B cell (primary cell): ENCODE measurements around the gene KNSTRN. TPM values are rescaled to one million over a fixed set of nuclear protein-coding genes. Genes with fewer than 3 reads are reported as not detected.

Source experiments
- ATAC-seq: fragments of 200-7000 bp; cut with Tn5 transposase; one replicate; pipeline ENCODE4 v1.10.0; 2021; ENCODE audit warnings: low read depth, mild to moderate bottlenecking, moderate number of reproducible peaks, moderate library complexity
- CTCF ChIA-PET: fragments of 350-600 bp; sonication (Branson Sonifier 250); formaldehyde crosslinking; loops from one replicate; lab custom pipeline; 2021; ENCODE audit warnings: antibody characterized with exemption, inconsistent platforms; lab: Charles Lee
- POLR2A ChIA-PET: fragments of 350-600 bp; sonication (Branson Sonifier 250); formaldehyde crosslinking; loops from one replicate; lab custom pipeline; 2021; ENCODE audit warnings: antibody characterized with exemption; lab: Charles Lee
- DNase-seq: peaks from one replicate; pipeline ENCODE4 v3.0.0; 2013
- H2AFZ ChIP-seq: 2 replicates; pipeline ENCODE4 v1.6.1; 2012; ENCODE audit warnings: mild to moderate bottlenecking, low read depth, low read length; ENCODE audit not compliant: insufficient read depth, poor library complexity, severe bottlenecking
- H3K27ac ChIP-seq, 2 donors: 1 replicate in 1 of 2; 2 replicates in 1 of 2; pipeline ENCODE4 v1.5.1; 2012 to 2013; ENCODE audit warnings: low read length in 2 of 2, mild to moderate bottlenecking in 2 of 2, moderate library complexity in 1 of 2
- H3K27me3 ChIP-seq, 4 experiments: fragments of 200-600 bp in 1 of 4; sonication (generic) in 1 of 4; replicated peaks in 1 of 4; 1 replicate in 2 of 4; 2 replicates in 2 of 4; pipeline versions ENCODE4 v1.6.1 to v1.7.0; 2013 to 2016; ENCODE audit warnings: low read length in 3 of 4, mild to moderate bottlenecking in 2 of 4, mixed read lengths in 1 of 4, moderate library complexity in 1 of 4; ENCODE audit not compliant: insufficient read depth in 4 of 4, control insufficient read depth in 3 of 4; ENCODE audit errors: control extremely low read depth in 1 of 4
- H3K36me3 ChIP-seq, 2 experiments: replicated peaks in 1 of 2; 1 replicate in 1 of 2; 2 replicates in 1 of 2; pipeline versions ENCODE4 v1.6.1 to v1.7.1; 2013; ENCODE audit warnings: low read length in 1 of 2; ENCODE audit not compliant: insufficient read depth in 2 of 2, control insufficient read depth in 1 of 2; ENCODE audit errors: control extremely low read depth in 1 of 2, extremely low read depth in 1 of 2
- H3K4me1 ChIP-seq, 2 donors: fragments of 200-600 bp in 1 of 2; sonication (generic) in 1 of 2; 1 replicate in 1 of 2; 2 replicates in 1 of 2; pipeline versions ENCODE4 v1.5.1 to v1.6.1; 2013 to 2017; ENCODE audit warnings: low read length in 2 of 2; ENCODE audit not compliant: control insufficient read depth in 2 of 2, insufficient read depth in 2 of 2
- H3K4me2 ChIP-seq: replicated peaks from 2 replicates; pipeline ENCODE3; 2012; ENCODE audit warnings: mild to moderate bottlenecking, low read depth, low read length; ENCODE audit not compliant: poor library complexity, severe bottlenecking
- H3K4me3 ChIP-seq, 5 experiments: fragments of 200-600 bp in 1 of 5; sonication (generic) in 1 of 5; 1 replicate in 3 of 5; 2 replicates in 2 of 5; pipeline versions ENCODE4 v1.5.1 to v1.7.0; 2011 to 2016; ENCODE audit warnings: low read length in 4 of 5, mild to moderate bottlenecking in 4 of 5, low read depth in 2 of 5, control low read depth in 1 of 5, moderate library complexity in 1 of 5; ENCODE audit not compliant: insufficient read depth in 1 of 5; ENCODE audit errors: control extremely low read depth in 1 of 5, extremely low read depth in 1 of 5
- H3K79me2 ChIP-seq: fragments of 200-600 bp; sonication (generic); one replicate; pipeline ENCODE4 v1.6.0; 2016; ENCODE audit warnings: low read length; ENCODE audit not compliant: control insufficient read depth, insufficient read depth
- H3K9ac ChIP-seq: fragments of 200-600 bp; sonication (generic); 2 replicates; pipeline ENCODE4 v1.6.1; 2017; ENCODE audit warnings: mild to moderate bottlenecking, low read length, moderate library complexity
- H3K9me3 ChIP-seq, 3 donors: one replicate each; pipeline versions ENCODE4 v1.6.1 to v1.7.1; 2013; ENCODE audit warnings: low read length in 2 of 3; ENCODE audit not compliant: control insufficient read depth in 2 of 3, insufficient read depth in 1 of 3; ENCODE audit errors: control extremely low read depth in 1 of 3
- H4K20me1 ChIP-seq: 2 replicates; pipeline ENCODE4 v1.6.0; 2012; ENCODE audit warnings: mild to moderate bottlenecking, low read length; ENCODE audit not compliant: insufficient read depth, control insufficient read depth, poor library complexity, severe bottlenecking
- H3K27ac Mint-ChIP-seq: one replicate; pipeline ENCODE4 v1.8.0; 2021; ENCODE audit warnings: mixed read lengths
- H3K27me3 Mint-ChIP-seq: one replicate; pipeline ENCODE4 v1.8.0; 2021; ENCODE audit warnings: mixed read lengths
- H3K4me1 Mint-ChIP-seq: one replicate; pipeline ENCODE4 v1.8.0; 2021; ENCODE audit warnings: mixed read lengths
- H3K4me3 Mint-ChIP-seq: one replicate; pipeline ENCODE4 v1.8.0; 2021; ENCODE audit warnings: mixed read lengths
- H3K9me3 Mint-ChIP-seq: one replicate; pipeline ENCODE4 v1.8.0; 2022; ENCODE audit warnings: mixed read lengths; ENCODE audit not compliant: insufficient read depth
- EZH2 ChIP-seq: IDR thresholded peaks from 2 replicates; pipeline ENCODE4 v1.6.1; 2012; ENCODE audit warnings: borderline replicate concordance, low read depth, mild to moderate bottlenecking, moderate library complexity, low read length; ENCODE audit not compliant: insufficient read depth, poor library complexity, severe bottlenecking
- whole genome bisulfite sequencing: methylation state at CpG from one replicate; pipeline ENCODE4 v1.1.5; 2013; ENCODE audit warnings: missing lambda C conversion rate; ENCODE audit not compliant: insufficient coverage; 5-methylcytosine and 5-hydroxymethylcytosine counted together
- intact Hi-C: fragments of 100-400 bp; cut with micrococcal nuclease; formaldehyde crosslinking; loops from one replicate; pipeline ENCODE4 v1.10.0; 2022
- polyA plus RNA-seq: library from polyadenylated mRNA; depleted of rRNA; stranded (reverse); fragments of >200 nt; gene quantifications from 2 replicates; pipeline ENCODE4 v1.2.3, GENCODE V29; 2012
- total RNA-seq, 2 donors: library from RNA; stranded (reverse); fragments of 120-200 nt in 1 of 2; gene quantifications; 1 replicate in 1 of 2; 2 replicates in 1 of 2; pipeline versions ENCODE4 v1.2.3 to v1.2.4, GENCODE V29; 2013 to 2022
- TF ChIP-seq, protein P1 (sequence below): fragments of 200-600 bp; IDR thresholded peaks from one replicate; pipeline ENCODE4 v1.8.0; 2022; ENCODE audit warnings: antibody characterized with exemption, mild to moderate bottlenecking

The KNSTRN gene
- total and polyA plus RNA-seq, 2 donors (not counting 1 experiment from before 2014, with no cell fraction given): 4.0 to 14.0 TPM

- no peak overlapping the region for H3K4me3 Mint-ChIP-seq
- Histone ChIP-seq H3K27me3 (no peaks in the 10 kb centered on the region), H2AFZ (no peak overlapping the region), H3K36me3 (peaks cover 15 to 51% of the 10 kb centered on the region in 2 experiments), H3K27ac (no peak overlapping the region), H3K4me2 (no peak overlapping the region), H3K9ac (no peak overlapping the region), H3K4me1 (no peaks in the 10 kb centered on the region), H3K4me3 (no peak overlapping the region), H3K9me3 (no peaks in the 10 kb centered on the region), H3K79me2 (no peaks in the 10 kb centered on the region), H4K20me1 (no peaks in the 10 kb centered on the region)
- H3K27ac Mint-ChIP-seq: no peak overlapping the region
- ChIA-PET CTCF (interaction anchor here (0.5 to 1.2 kb wide), 3 partner anchors 32 to 499 kb away, joined by 3 read pairs; no protein-coding TSS in a partner anchor), POLR2A (interaction anchor here (0.6 kb wide), 1 partner anchor 819 kb away, joined by 3 read pairs; no protein-coding TSS in a partner anchor)
- TF ChIP-seq, protein P1, sequence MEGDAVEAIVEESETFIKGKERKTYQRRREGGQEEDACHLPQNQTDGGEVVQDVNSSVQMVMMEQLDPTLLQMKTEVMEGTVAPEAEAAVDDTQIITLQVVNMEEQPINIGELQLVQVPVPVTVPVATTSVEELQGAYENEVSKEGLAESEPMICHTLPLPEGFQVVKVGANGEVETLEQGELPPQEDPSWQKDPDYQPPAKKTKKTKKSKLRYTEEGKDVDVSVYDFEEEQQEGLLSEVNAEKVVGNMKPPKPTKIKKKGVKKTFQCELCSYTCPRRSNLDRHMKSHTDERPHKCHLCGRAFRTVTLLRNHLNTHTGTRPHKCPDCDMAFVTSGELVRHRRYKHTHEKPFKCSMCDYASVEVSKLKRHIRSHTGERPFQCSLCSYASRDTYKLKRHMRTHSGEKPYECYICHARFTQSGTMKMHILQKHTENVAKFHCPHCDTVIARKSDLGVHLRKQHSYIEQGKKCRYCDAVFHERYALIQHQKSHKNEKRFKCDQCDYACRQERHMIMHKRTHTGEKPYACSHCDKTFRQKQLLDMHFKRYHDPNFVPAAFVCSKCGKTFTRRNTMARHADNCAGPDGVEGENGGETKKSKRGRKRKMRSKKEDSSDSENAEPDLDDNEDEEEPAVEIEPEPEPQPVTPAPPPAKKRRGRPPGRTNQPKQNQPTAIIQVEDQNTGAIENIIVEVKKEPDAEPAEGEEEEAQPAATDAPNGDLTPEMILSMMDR: no peak
- TF ChIP-seq EZH2: no peak
- H3K4me1 Mint-ChIP-seq: no peaks in the 10 kb centered on the region
- DNase-seq: no peak
- no peaks in the 10 kb centered on the region for H3K9me3 Mint-ChIP-seq
- WGBS: 99% methylated on average over 7 of the region's 13 CpGs
- H3K27me3 Mint-ChIP-seq: no peaks in the 10 kb centered on the region
- no peak for ATAC-seq
- intact Hi-C loops: no loop called here
Measured at GRCh38 chr15:40388941-40389823, 6.7 kb downstream of the KNSTRN start.
